T-helper 2 cell treated with Interferon-gamma antibody and Interleukin-4, amounts not matched to agents 5 μg/mL and 100 μg/mL, for 36 hours (primary cell): ENCODE measurements around the gene CSN3.

Experiments
- DNase-seq: peaks from one replicate; pipeline ENCODE4 v3.0.0; 2021; ENCODE audit warnings: low spot score
- H3K27ac Mint-ChIP-seq: one replicate; pipeline ENCODE4 v1.8.0; 2021; ENCODE audit warnings: mild to moderate bottlenecking, mixed read lengths
- H3K27me3 Mint-ChIP-seq: one replicate; pipeline ENCODE4 v1.8.0; 2021; ENCODE audit warnings: low read depth, mixed read lengths
- H3K36me3 Mint-ChIP-seq: one replicate; pipeline ENCODE4 v1.8.0; 2021; ENCODE audit warnings: low read depth, mixed read lengths
- H3K4me1 Mint-ChIP-seq: one replicate; pipeline ENCODE4 v1.8.0; 2021; ENCODE audit warnings: low read depth, mixed read lengths
- H3K4me3 Mint-ChIP-seq: one replicate; pipeline ENCODE4 v1.8.0; 2022; ENCODE audit warnings: mild to moderate bottlenecking, moderate library complexity, mixed read lengths
- H3K9me3 Mint-ChIP-seq: one replicate; pipeline ENCODE4 v1.8.0; 2021; ENCODE audit warnings: mixed read lengths

CSN3 gene

GRCh38 chr4:70239884-70240591, 2.4 kb upstream of the CSN3 start:
- Mint-ChIP-seq H3K27ac (no peak overlapping the region), H3K27me3 (no peaks in the 10 kb centered on the region), H3K4me3 (no peak overlapping the region), H3K4me1 (no peaks in the 10 kb centered on the region), H3K9me3 (no peaks in the 10 kb centered on the region), H3K36me3 (no peaks in the 10 kb centered on the region)
- no peak for DNase-seq

- Mint-ChIP-seq H3K27me3 (no peaks in the 10 kb centered on the region), H3K4me1 (no peaks in the 10 kb centered on the region), H3K36me3 (no peaks in the 10 kb centered on the region), H3K27ac (no peak overlapping the region), H3K4me3 (no peak overlapping the region), H3K9me3 (no peaks in the 10 kb centered on the region)
- DNase-seq, result no peak
Measured at GRCh38 chr4:70243091-70243490, 694 bp downstream of the CSN3 start.

- no peak for DNase-seq
- no peaks in the 10 kb centered on the region for H3K27me3 Mint-ChIP-seq
- H3K9me3 Mint-ChIP-seq, result no peaks in the 10 kb centered on the region
- no peaks in the 10 kb centered on the region for H3K4me1 Mint-ChIP-seq
- no peak overlapping the region for H3K27ac Mint-ChIP-seq
- no peak overlapping the region for H3K4me3 Mint-ChIP-seq
- no peaks in the 10 kb centered on the region for H3K36me3 Mint-ChIP-seq
Measured at GRCh38 chr4:70251250-70251944, 9.0 kb downstream of the CSN3 start.

GRCh38 chr4:70251945-70252277, 9.5 kb downstream of the CSN3 start:
- H3K4me3 Mint-ChIP-seq, result no peak overlapping the region
- H3K27me3 Mint-ChIP-seq, result no peaks in the 10 kb centered on the region
- H3K4me1 Mint-ChIP-seq, result no peaks in the 10 kb centered on the region
- no peaks in the 10 kb centered on the region for H3K9me3 Mint-ChIP-seq
- no peaks in the 10 kb centered on the region for H3K36me3 Mint-ChIP-seq
- H3K27ac Mint-ChIP-seq, result no peak overlapping the region
- DNase-seq, result no peak

- no peak overlapping the region for H3K27ac Mint-ChIP-seq
Measured at GRCh38 chr4:70269674-70270073, 27.3 kb downstream of the CSN3 start.

GRCh38 chr4:70277121-70277520, 34.7 kb downstream of the CSN3 start:
- no peak for DNase-seq
- Mint-ChIP-seq H3K36me3 (no peaks in the 10 kb centered on the region), H3K27ac (no peak overlapping the region), H3K4me1 (no peaks in the 10 kb centered on the region), H3K4me3 (no peak overlapping the region), H3K27me3 (no peaks in the 10 kb centered on the region), H3K9me3 (no peaks in the 10 kb centered on the region)

More at GRCh38 chr4:70269674-70270073, 27.3 kb downstream of the CSN3 start:
- Mint-ChIP-seq H3K27me3 (no peaks in the 10 kb centered on the region), H3K36me3 (no peaks in the 10 kb centered on the region), H3K4me3 (no peak overlapping the region), H3K9me3 (no peaks in the 10 kb centered on the region), H3K4me1 (no peaks in the 10 kb centered on the region)
- DNase-seq, result no peak

- H3K4me3 Mint-ChIP-seq, result no peak overlapping the region
- DNase-seq, result no peak
- no peaks in the 10 kb centered on the region for H3K9me3 Mint-ChIP-seq
- no peaks in the 10 kb centered on the region for H3K27me3 Mint-ChIP-seq
- no peak overlapping the region for H3K27ac Mint-ChIP-seq
- no peaks in the 10 kb centered on the region for H3K36me3 Mint-ChIP-seq
- no peaks in the 10 kb centered on the region for H3K4me1 Mint-ChIP-seq
Measured at GRCh38 chr4:70280567-70280966, 38.2 kb downstream of the CSN3 start.

- no peaks in the 10 kb centered on the region for H3K36me3 Mint-ChIP-seq
- no peak overlapping the region for H3K4me3 Mint-ChIP-seq
- H3K4me1 Mint-ChIP-seq, result no peaks in the 10 kb centered on the region
- no peaks in the 10 kb centered on the region for H3K27me3 Mint-ChIP-seq
- H3K27ac Mint-ChIP-seq, result no peak overlapping the region
- DNase-seq, result no peak
- H3K9me3 Mint-ChIP-seq, result no peaks in the 10 kb centered on the region
Measured at GRCh38 chr4:70288651-70289050, 46.3 kb downstream of the CSN3 start.

- H3K36me3 Mint-ChIP-seq, result no peaks in the 10 kb centered on the region
- DNase-seq, result no peak
- no peaks in the 10 kb centered on the region for H3K27me3 Mint-ChIP-seq
- no peak overlapping the region for H3K27ac Mint-ChIP-seq
- H3K4me1 Mint-ChIP-seq, result no peaks in the 10 kb centered on the region
- H3K4me3 Mint-ChIP-seq, result no peak overlapping the region
- H3K9me3 Mint-ChIP-seq, result no peaks in the 10 kb centered on the region
Measured at GRCh38 chr4:70291341-70291740, 48.9 kb downstream of the CSN3 start.

GRCh38 chr4:70297576-70297975, 55.2 kb downstream of the CSN3 start:
- H3K27me3 Mint-ChIP-seq, result no peaks in the 10 kb centered on the region
- H3K9me3 Mint-ChIP-seq, result no peaks in the 10 kb centered on the region
- H3K27ac Mint-ChIP-seq, result no peak overlapping the region
- no peak for DNase-seq
- H3K36me3 Mint-ChIP-seq, result no peaks in the 10 kb centered on the region
- no peaks in the 10 kb centered on the region for H3K4me1 Mint-ChIP-seq
- H3K4me3 Mint-ChIP-seq, result no peak overlapping the region

- Mint-ChIP-seq H3K4me1 (no peaks in the 10 kb centered on the region), H3K36me3 (no peaks in the 10 kb centered on the region), H3K4me3 (no peak overlapping the region), H3K27ac (no peak overlapping the region), H3K9me3 (no peaks in the 10 kb centered on the region), H3K27me3 (no peaks in the 10 kb centered on the region)
- DNase-seq, result no peak
Measured at GRCh38 chr4:70298051-70298450, 55.7 kb downstream of the CSN3 start.

- Mint-ChIP-seq H3K4me3 (no peak overlapping the region), H3K27ac (no peak overlapping the region), H3K4me1 (no peaks in the 10 kb centered on the region), H3K27me3 (no peaks in the 10 kb centered on the region), H3K9me3 (no peaks in the 10 kb centered on the region), H3K36me3 (no peaks in the 10 kb centered on the region)
- no peak for DNase-seq
Measured at GRCh38 chr4:70299643-70300042, 57.2 kb downstream of the CSN3 start.

GRCh38 chr4:70300215-70300614, 57.8 kb downstream of the CSN3 start:
- no peaks in the 10 kb centered on the region for H3K4me1 Mint-ChIP-seq
- H3K27me3 Mint-ChIP-seq, result no peaks in the 10 kb centered on the region
- no peak overlapping the region for H3K27ac Mint-ChIP-seq
- H3K36me3 Mint-ChIP-seq, result no peaks in the 10 kb centered on the region
- H3K9me3 Mint-ChIP-seq, result no peaks in the 10 kb centered on the region
- no peak for DNase-seq
- H3K4me3 Mint-ChIP-seq, result no peak overlapping the region
